SK-N-SH (cell line): ENCODE results near the gene OGFOD3. TPM values are rescaled to one million over a fixed set of nuclear protein-coding genes. Genes with fewer than 3 reads are reported as not detected.

Experiments
- CTCF ChIA-PET: fragments of 300-600, 350-600 bp; formaldehyde crosslinking; extraction: SDS; loops from one replicate; lab custom pipeline; 2021; lab: Yijun Ruan, JAX
- POLR2A ChIA-PET: fragments of 350-600 bp; sonication (Branson Sonifier 250); formaldehyde crosslinking; extraction: SDS; loops from one replicate; lab custom pipeline; 2020; ENCODE audit warnings: antibody characterized with exemption, inconsistent platforms; lab: Yijun Ruan, JAX
- DNase-seq: peaks from one replicate; pipeline ENCODE4 v3.0.0; 2012
- H2AFZ ChIP-seq: fragments of 200-600 bp; sonication (generic); 2 replicates; pipeline ENCODE4 v1.8.1; 2016; ENCODE audit warnings: antibody characterized with exemption, mild to moderate bottlenecking, low read depth
- H3F3A ChIP-seq: fragments of 200-600 bp; sonication (generic); replicated peaks from 2 replicates; pipeline ENCODE3; 2016; ENCODE audit warnings: antibody characterized with exemption, mild to moderate bottlenecking; ENCODE audit not compliant: insufficient read depth
- H3K27ac ChIP-seq, 2 experiments: fragments of 200-500 bp in 1 of 2; fragments of 200-600 bp in 1 of 2; sonication (Bioruptor generic) in 1 of 2; sonication (generic), shearing (Covaris generic) in 1 of 2; 2 replicates each; pipeline versions ENCODE4 v1.5.1 to v1.6.1; 2014 to 2016; ENCODE audit warnings: low read depth in 2 of 2, inconsistent platforms in 1 of 2, low read length in 1 of 2, mild to moderate bottlenecking in 1 of 2, mixed read lengths in 1 of 2
- H3K27me3 ChIP-seq: fragments of 200-600 bp; sonication (generic), shearing (Covaris generic); 2 replicates; pipeline ENCODE4 v1.6.1; 2016; ENCODE audit warnings: mixed run types; ENCODE audit not compliant: insufficient read depth
- H3K36me3 ChIP-seq, 2 experiments: fragments of 200-500 bp in 1 of 2; fragments of 200-600 bp in 1 of 2; sonication (Bioruptor generic) in 1 of 2; sonication (generic) in 1 of 2; replicated peaks in 1 of 2; 2 replicates each; pipeline versions ENCODE3 to v1.5.1; 2014 to 2016; ENCODE audit warnings: low read length in 1 of 2, mild to moderate bottlenecking in 1 of 2; ENCODE audit not compliant: insufficient read depth in 2 of 2, control insufficient read depth in 1 of 2
- H3K4me1 ChIP-seq, 2 experiments: fragments of 200-500 bp in 1 of 2; fragments of 200-600 bp in 1 of 2; sonication (Bioruptor generic) in 1 of 2; sonication (generic), shearing (Covaris generic) in 1 of 2; 2 replicates each; pipeline versions ENCODE4 v1.5.1 to v1.6.1; 2014 to 2016; ENCODE audit warnings: low read depth in 1 of 2, low read length in 1 of 2, mixed run types in 1 of 2; ENCODE audit not compliant: insufficient read depth in 2 of 2, control insufficient read depth in 1 of 2
- H3K4me2 ChIP-seq: fragments of 200-600 bp; sonication (generic), shearing (Covaris generic); 2 replicates; pipeline ENCODE4 v1.6.1; 2017; ENCODE audit warnings: mixed run types
- H3K4me3 ChIP-seq, 2 experiments: fragments of 200-500 bp in 1 of 2; fragments of 200-600 bp in 1 of 2; sonication (Bioruptor generic) in 1 of 2; sonication (generic), shearing (Covaris generic) in 1 of 2; 2 replicates each; pipeline versions ENCODE4 v1.5.1 to v1.8.1; 2014 to 2016; ENCODE audit warnings: low read depth in 2 of 2, inconsistent platforms in 1 of 2, low read length in 1 of 2, mild to moderate bottlenecking in 1 of 2, mixed read lengths in 1 of 2, moderate library complexity in 1 of 2
- H3K79me2 ChIP-seq: fragments of 200-600 bp; sonication (generic); 2 replicates; pipeline ENCODE4 v1.8.1; 2017; ENCODE audit warnings: mild to moderate bottlenecking; ENCODE audit not compliant: insufficient read depth
- H3K9ac ChIP-seq: fragments of 200-600 bp; sonication (generic); 2 replicates; pipeline ENCODE4 v1.6.1; 2017; ENCODE audit warnings: mixed run types
- H3K9me2 ChIP-seq: fragments of 200-600 bp; sonication (generic); 2 replicates; pipeline ENCODE4 v1.6.1; 2017; ENCODE audit warnings: mixed run types
- H3K9me3 ChIP-seq: fragments of 200-600 bp; sonication (generic); 2 replicates; pipeline ENCODE4 v1.6.1; 2017; ENCODE audit warnings: mixed run types, mild to moderate bottlenecking, moderate library complexity
- H4K20me1 ChIP-seq: fragments of 200-600 bp; sonication (generic); 2 replicates; pipeline ENCODE4 v1.6.1; 2017; ENCODE audit warnings: mild to moderate bottlenecking, mixed run types; ENCODE audit not compliant: insufficient read depth
- EP300 ChIP-seq, 2 experiments: IDR thresholded peaks; 2 replicates each; pipeline versions ENCODE4 v1.4.0 to v1.6.1; 2012; ENCODE audit warnings: borderline replicate concordance in 1 of 2, low read depth in 1 of 2, low read length in 1 of 2
- MXI1 ChIP-seq: IDR thresholded peaks from 2 replicates; pipeline ENCODE4 v1.6.1; 2012; ENCODE audit warnings: mild to moderate bottlenecking, low read depth, low read length, improper control_type of control experiment
- POLR2AphosphoS5 ChIP-seq: IDR thresholded peaks from 2 replicates; pipeline ENCODE4 v1.6.1; 2012; ENCODE audit warnings: low read depth, low read length
- RCOR1 ChIP-seq: fragments of 150-350 bp; IDR thresholded peaks from 2 replicates; pipeline ENCODE4 v1.6.1; 2017; ENCODE audit warnings: antibody characterized with exemption, low read length
- REST ChIP-seq: IDR thresholded peaks from 2 replicates; pipeline ENCODE4 v1.6.1; 2012; ENCODE audit warnings: mild to moderate bottlenecking, low read depth, low read length, moderate library complexity
- SMC3 ChIP-seq: IDR thresholded peaks from 2 replicates; pipeline ENCODE4 v1.6.1; 2012; ENCODE audit warnings: low read depth, low read length, improper control_type of control experiment
- TEAD4 ChIP-seq: IDR thresholded peaks from 2 replicates; pipeline ENCODE4 v1.4.0; 2012; ENCODE audit warnings: mild to moderate bottlenecking, borderline replicate concordance; ENCODE audit not compliant: insufficient read depth
- ZBTB33 ChIP-seq: IDR thresholded peaks from 2 replicates; pipeline ENCODE4 v1.4.0; 2012; ENCODE audit warnings: low read depth, borderline replicate concordance
- WGBS: methylation state at CpG from one replicate; pipeline ENCODE4 v1.1.6; 2017; ENCODE audit warnings: low lambda C conversion rate; 5-methylcytosine and 5-hydroxymethylcytosine counted together
- polyA plus RNA-seq, 3 experiments: library from polyadenylated mRNA; depleted of rRNA; stranded (reverse); fragments of >200 nt; gene quantifications; 2 replicates each; pipeline ENCODE4 v1.2.3, GENCODE V29; 2012

OGFOD3 gene
- polyA plus RNA-seq, 1 of the 3 experiments (the other 2 are of a cell fraction): 68.2 TPM

- TF ChIP-seq MXI1 (no peak), TEAD4 (no peak), EP300 (IDR thresholded peaks at IDR 0.05; ENCODE audit: borderline replicate concordance in 1 of 2, low read depth in 1 of 2, low read length in 1 of 2) (no peak), POLR2AphosphoS5 (no peak), ZBTB33 (no peak), SMC3 (no peak)
Observed at GRCh38 chr17:82355770-82356427, 62.5 kb downstream of the OGFOD3 start (continued).

- H3K4me1 ChIP-seq: peaks cover 0 to 16% of the 10 kb centered on the region in 2 experiments; a peak in 1 of 4 replicates
- no peaks in the 10 kb centered on the region for H3K36me3 ChIP-seq
- H3K4me2 ChIP-seq: no peak overlapping the region
- no peak overlapping the region for H2AFZ ChIP-seq
- no peak for DNase-seq
- H3K27me3 ChIP-seq: no peaks in the 10 kb centered on the region; the same call in none of the 2 replicates
- CTCF ChIA-PET: interaction anchor here (1.4 to 5.5 kb wide), 4 partner anchors 11 to 197 kb away, joined by 3 to 76 read pairs (median 8); partner anchors contain the start of gene HEXD
- no peak overlapping the region for H3K27ac ChIP-seq
- no peak overlapping the region for H3K4me3 ChIP-seq
- WGBS: 71% methylated on average over 7 of the region's 7 CpGs
- POLR2A ChIA-PET: no interaction called here
- TF ChIP-seq REST: no peak
- no peak for TF ChIP-seq RCOR1
- TF ChIP-seq SMC3: no peak
- no peak overlapping the region for H3K9ac ChIP-seq
- H3K9me3 ChIP-seq: no peaks in the 10 kb centered on the region
- H3K9me2 ChIP-seq: no peaks in the 10 kb centered on the region
- H3K79me2 ChIP-seq: no peaks in the 10 kb centered on the region
- H3F3A ChIP-seq: peaks cover 9% of the 10 kb centered on the region
- no peaks in the 10 kb centered on the region for H4K20me1 ChIP-seq
Observed at GRCh38 chr17:82354804-82355308, 63.5 kb downstream of the OGFOD3 start.
